Activated CD8-positive, alpha-beta T cell treated with anti-CD3 and anti-CD28 coated beads, Interleukin-2, amount 10 ng/mL, durations not matched to agents 7 days and 5 days (primary cell): ENCODE results near the gene CSDE1. TPM values are rescaled to one million over a fixed set of nuclear protein-coding genes. Genes with fewer than 3 reads are reported as not detected.

Source experiments
- ATAC-seq: fragments of 150-1000 bp; cut with Tn5 transposase; one replicate; pipeline ENCODE4 v1.10.0; 2021; ENCODE audit warnings: moderate library complexity
- CTCF ChIA-PET: fragments of 350-600 bp; sonication (Branson Sonifier 250); formaldehyde crosslinking; loops from one replicate; lab custom pipeline; 2021; ENCODE audit warnings: antibody characterized with exemption; lab: Charles Lee
- POLR2A ChIA-PET: fragments of 350-600 bp; sonication (Branson Sonifier 250); formaldehyde crosslinking; loops from one replicate; lab custom pipeline; 2021; ENCODE audit warnings: antibody characterized with exemption; lab: Charles Lee
- DNase-seq: peaks from one replicate; pipeline ENCODE4 v3.0.0-alpha.2; 2020
- H3K27ac Mint-ChIP-seq: one replicate; pipeline ENCODE4 v1.8.0; 2021; ENCODE audit warnings: mild to moderate bottlenecking, mixed read lengths
- H3K27me3 Mint-ChIP-seq: one replicate; pipeline ENCODE4 v1.8.0; 2021; ENCODE audit warnings: low read depth, mixed read lengths
- H3K36me3 Mint-ChIP-seq: one replicate; pipeline ENCODE4 v1.8.0; 2021; ENCODE audit warnings: low read depth, mixed read lengths
- H3K4me1 Mint-ChIP-seq: one replicate; pipeline ENCODE4 v1.8.0; 2021; ENCODE audit warnings: low read depth, mixed read lengths
- H3K4me3 Mint-ChIP-seq: one replicate; pipeline ENCODE4 v1.8.0; 2021; ENCODE audit warnings: mild to moderate bottlenecking, mixed read lengths
- H3K9me3 Mint-ChIP-seq: one replicate; pipeline ENCODE4 v1.8.0; 2022; ENCODE audit warnings: mixed read lengths; ENCODE audit not compliant: insufficient read depth
- total RNA-seq, 2 experiments: library from RNA; stranded (reverse); gene quantifications; one replicate each; pipeline ENCODE4 v1.2.3, GENCODE V29; 2021

The CSDE1 gene
- total RNA-seq, 2 experiments from 2014 or later = 359 to 362 TPM

- no peak for ATAC-seq
- H3K4me3 Mint-ChIP-seq = no peak overlapping the region
- no peaks in the 10 kb centered on the region for H3K9me3 Mint-ChIP-seq
- no peak overlapping the region for H3K27ac Mint-ChIP-seq
- ChIA-PET POLR2A (no interaction called here), CTCF (no interaction called here)
- H3K36me3 Mint-ChIP-seq = peaks cover 70% of the 10 kb centered on the region
- peaks cover 20% of the 10 kb centered on the region for H3K4me1 Mint-ChIP-seq
- no peaks in the 10 kb centered on the region for H3K27me3 Mint-ChIP-seq
- no peak for DNase-seq
These were observed 38.4 kb downstream of the CSDE1 start for GRCh38 chr1:114719424-114719787.

- Mint-ChIP-seq H3K4me3 (no peak overlapping the region), H3K27ac (peak overlapping the region; percentile 24), H3K9me3 (no peaks in the 10 kb centered on the region), H3K27me3 (no peaks in the 10 kb centered on the region), H3K4me1 (peaks cover 23% of the 10 kb centered on the region), H3K36me3 (peaks cover 71% of the 10 kb centered on the region)
- ATAC-seq (no peak), DNase-seq (no peak)
- POLR2A ChIA-PET = no interaction called here
- CTCF ChIA-PET = no interaction called here
These were observed 38.9 kb downstream of the CSDE1 start for GRCh38 chr1:114718661-114719423.

- H3K36me3 Mint-ChIP-seq = peaks cover 69% of the 10 kb centered on the region
- peaks cover 23% of the 10 kb centered on the region for H3K4me1 Mint-ChIP-seq
- ChIA-PET POLR2A (interaction anchor here (0.5 to 2.2 kb wide), 15 partner anchors 11 to 249 kb away, joined by 3 to 14 read pairs (median 3); partner anchors contain the start of genes BCAS2 and CSDE1), CTCF (interaction anchor here (0.9 to 2.0 kb wide), 8 partner anchors 10 to 375 kb away, joined by 3 to 10 read pairs (median 4); partner anchors contain the start of genes CSDE1, DENND2C and SIKE1)
- peak; percentile 96 for ATAC-seq
- H3K4me3 Mint-ChIP-seq = peak within 1 kb of the TSS; percentile 95
- no peaks in the 10 kb centered on the region for H3K27me3 Mint-ChIP-seq
- H3K27ac Mint-ChIP-seq = peak within 1 kb of the TSS; percentile 99
- peak; percentile 97 for DNase-seq
- H3K9me3 Mint-ChIP-seq = no peaks in the 10 kb centered on the region
These were observed 41.2 kb downstream of the CSDE1 start, which contains the start of gene NRAS for GRCh38 chr1:114716304-114717170. NRAS (minus strand) TSS chr1:114716771; CDS start chr1:114716160, 611 bp downstream.

GRCh38 chr1:114715952-114716303, 41.9 kb downstream of the CSDE1 start:
- Mint-ChIP-seq H3K36me3 (peaks cover 65% of the 10 kb centered on the region), H3K4me1 (peaks cover 23% of the 10 kb centered on the region), H3K27ac (peak overlapping the region; percentile 99), H3K9me3 (no peaks in the 10 kb centered on the region), H3K27me3 (no peaks in the 10 kb centered on the region), H3K4me3 (peak overlapping the region; percentile 95)
- no peak for ATAC-seq
- POLR2A ChIA-PET = interaction anchor here (0.5 to 2.2 kb wide), 14 partner anchors 10 to 249 kb away, joined by 3 to 14 read pairs (median 3); partner anchors contain the start of genes BCAS2 and CSDE1
- CTCF ChIA-PET = interaction anchor here (0.7 to 2.0 kb wide), 9 partner anchors 9 to 375 kb away, joined by 3 to 10 read pairs (median 4); partner anchors contain the start of genes CSDE1, DENND2C and SIKE1
- DNase-seq = no peak

- H3K36me3 Mint-ChIP-seq = peaks cover 54% of the 10 kb centered on the region
- no peak overlapping the region for H3K27ac Mint-ChIP-seq
- CTCF ChIA-PET = no interaction called here
These were observed 44.8 kb downstream of the CSDE1 start for GRCh38 chr1:114712977-114713376.

GRCh38 chr1:114710360-114710759, 47.4 kb downstream of the CSDE1 start:
- CTCF ChIA-PET = interaction anchor here (1.6 kb wide), 1 partner anchor 364 kb away, joined by 4 read pairs; no protein-coding TSS in a partner anchor
- ATAC-seq = no peak
- Mint-ChIP-seq H3K27ac (peak overlapping the region; percentile 44), H3K36me3 (peaks cover 59% of the 10 kb centered on the region), H3K4me3 (no peak overlapping the region), H3K4me1 (peaks cover 7% of the 10 kb centered on the region), H3K27me3 (no peaks in the 10 kb centered on the region), H3K9me3 (no peaks in the 10 kb centered on the region)
- POLR2A ChIA-PET = no interaction called here
- no peak for DNase-seq

More at GRCh38 chr1:114712977-114713376, 44.8 kb downstream of the CSDE1 start:
- H3K4me1 Mint-ChIP-seq = peaks cover 21% of the 10 kb centered on the region
- POLR2A ChIA-PET = interaction anchor here (0.7 kb wide), 1 partner anchor 45 kb away, joined by 3 read pairs; the partner anchor contains the start of gene CSDE1
- H3K4me3 Mint-ChIP-seq = no peak overlapping the region
- no peak for ATAC-seq
- H3K9me3 Mint-ChIP-seq = no peaks in the 10 kb centered on the region
- H3K27me3 Mint-ChIP-seq = no peaks in the 10 kb centered on the region
- no peak for DNase-seq

- POLR2A ChIA-PET = no interaction called here
- Mint-ChIP-seq H3K4me3 (no peak overlapping the region), H3K9me3 (no peaks in the 10 kb centered on the region), H3K4me1 (peaks cover 3% of the 10 kb centered on the region), H3K36me3 (peaks cover 50% of the 10 kb centered on the region), H3K27me3 (no peaks in the 10 kb centered on the region), H3K27ac (no peak overlapping the region)
- CTCF ChIA-PET = interaction anchor here (1.2 kb wide), 1 partner anchor 8 kb away, joined by 3 read pairs; no protein-coding TSS in a partner anchor
- ATAC-seq (no peak), DNase-seq (no peak)
These were observed 50.2 kb downstream of the CSDE1 start for GRCh38 chr1:114707604-114708003.

- ATAC-seq (no peak), DNase-seq (no peak)
- Mint-ChIP-seq H3K27ac (no peak overlapping the region), H3K4me1 (peaks cover 6% of the 10 kb centered on the region), H3K36me3 (peaks cover 27% of the 10 kb centered on the region), H3K9me3 (no peaks in the 10 kb centered on the region), H3K27me3 (peaks cover 2% of the 10 kb centered on the region), H3K4me3 (no peak overlapping the region)
- POLR2A ChIA-PET = no interaction called here
- CTCF ChIA-PET = interaction anchor here (0.9 to 1.0 kb wide), 2 partner anchors 8 to 13 kb away, joined by 3 read pairs; partner anchors contain the start of gene AMPD1
These were observed 54.5 kb downstream of the CSDE1 start for GRCh38 chr1:114703242-114703641.

- ChIA-PET POLR2A (no interaction called here), CTCF (interaction anchor here (0.9 kb wide), 1 partner anchor 13 kb away, joined by 3 read pairs; no protein-coding TSS in a partner anchor)
- Mint-ChIP-seq H3K4me3 (no peak overlapping the region), H3K4me1 (peaks cover 6% of the 10 kb centered on the region), H3K9me3 (no peaks in the 10 kb centered on the region), H3K27me3 (peaks cover 2% of the 10 kb centered on the region), H3K36me3 (peaks cover 24% of the 10 kb centered on the region), H3K27ac (no peak overlapping the region)
- ATAC-seq (no peak), DNase-seq (no peak)
These were observed 55.0 kb downstream of the CSDE1 start for GRCh38 chr1:114702737-114703136.

GRCh38 chr1:114701931-114702330, 55.9 kb downstream of the CSDE1 start:
- POLR2A ChIA-PET = no interaction called here
- ATAC-seq (no peak), DNase-seq (no peak)
- peaks cover 6% of the 10 kb centered on the region for H3K4me1 Mint-ChIP-seq
- H3K4me3 Mint-ChIP-seq = no peak overlapping the region
- no peaks in the 10 kb centered on the region for H3K9me3 Mint-ChIP-seq
- no peak overlapping the region for H3K27ac Mint-ChIP-seq
- H3K36me3 Mint-ChIP-seq = peaks cover 16% of the 10 kb centered on the region
- CTCF ChIA-PET = no interaction called here
- peaks cover 4% of the 10 kb centered on the region for H3K27me3 Mint-ChIP-seq

GRCh38 chr1:114700036-114700600, 57.7 kb downstream of the CSDE1 start:
- Mint-ChIP-seq H3K27ac (no peak overlapping the region), H3K27me3 (peaks cover 9% of the 10 kb centered on the region), H3K4me1 (peaks cover 6% of the 10 kb centered on the region), H3K36me3 (peaks cover 3% of the 10 kb centered on the region), H3K4me3 (no peak overlapping the region), H3K9me3 (no peaks in the 10 kb centered on the region)
- ChIA-PET POLR2A (no interaction called here), CTCF (no interaction called here)
- no peak for DNase-seq
- ATAC-seq = no peak
